Ishikawa (cell line): ENCODE data around the gene ST3GAL6.

Experiments
- CEBPB ChIP-seq: IDR thresholded peaks from 2 replicates; pipeline ENCODE4 v1.6.1; 2012
- CREB1 ChIP-seq: IDR thresholded peaks from 2 replicates; pipeline ENCODE4 v1.6.1; 2012; ENCODE audit warnings: low read depth
- EGR1 ChIP-seq: IDR thresholded peaks from 2 replicates; pipeline ENCODE4 v1.6.1; 2012
- EP300 ChIP-seq: IDR thresholded peaks from 2 replicates; pipeline ENCODE4 v1.6.1; 2012; ENCODE audit warnings: borderline replicate concordance
- MAX ChIP-seq: IDR thresholded peaks from 2 replicates; pipeline ENCODE4 v1.6.1; 2012
- NFIC ChIP-seq: IDR thresholded peaks from 2 replicates; pipeline ENCODE4 v1.6.1; 2012
- RAD21 ChIP-seq: IDR thresholded peaks from 2 replicates; pipeline ENCODE4 v1.6.1; 2012; ENCODE audit warnings: low read depth
- REST ChIP-seq: IDR thresholded peaks from 2 replicates; pipeline ENCODE4 v1.6.1; 2012; ENCODE audit warnings: low read depth, mild to moderate bottlenecking
- TAF1 ChIP-seq: IDR thresholded peaks from 2 replicates; pipeline ENCODE4 v1.6.1; 2012; ENCODE audit warnings: low read depth, mild to moderate bottlenecking
- TEAD4 ChIP-seq: IDR thresholded peaks from 2 replicates; pipeline ENCODE4 v1.6.1; 2012
- USF1 ChIP-seq: IDR thresholded peaks from 2 replicates; pipeline ENCODE4 v1.6.1; 2012
- YY1 ChIP-seq: IDR thresholded peaks from 2 replicates; pipeline ENCODE4 v1.6.1; 2012; ENCODE audit warnings: low read depth

GRCh38 chr3:98839846-98840245 is 76.7 kb downstream of the ST3GAL6 start:
- no peak for TF ChIP-seq NFIC
- no peak for TF ChIP-seq REST
- TF ChIP-seq MAX: no peak
- no peak for TF ChIP-seq YY1
- TF ChIP-seq TEAD4: no peak
- TF ChIP-seq CEBPB: no peak
- no peak for TF ChIP-seq CREB1
- no peak for TF ChIP-seq TAF1
- TF ChIP-seq EGR1: no peak
- TF ChIP-seq EP300: no peak
- TF ChIP-seq USF1: no peak
- TF ChIP-seq RAD21: no peak
